ENCODE measurements around the gene PGGHG. TPM values are rescaled to one million over a fixed set of nuclear protein-coding genes. Genes with fewer than 3 reads are reported as not detected.
"Not testable (repeated sequence)": the region's sequence is repeated elsewhere in the genome, so short reads cannot be mapped to it uniquely, and the experiment has no call there.

PGGHG gene
- total RNA-seq, 1 experiment from 2014 or later = 69.0 TPM

- H3K36me3 ChIP-seq (replicated peaks; ENCODE audit: control insufficient read depth, insufficient read depth, low read length); H3K4me3 ChIP-seq (ENCODE audit: insufficient read depth, low read depth, low read length): not testable (repeated sequence)
- peaks cover 12% of the 10 kb centered on the region for H3K27me3 ChIP-seq (ENCODE audit: control insufficient read depth, insufficient read depth, low read length)
- DNase-seq = peak; percentile 69
Measured at GRCh38 chr11:286977-287820, 1.7 kb upstream of the PGGHG start.

GRCh38 chr11:287821-288477 lies 977 bp upstream of the PGGHG start:
- peaks cover 12% of the 10 kb centered on the region for H3K27me3 ChIP-seq (ENCODE audit: control insufficient read depth, insufficient read depth, low read length)
- H3K4me3 ChIP-seq (ENCODE audit: insufficient read depth, low read depth, low read length) = peak overlapping the region; percentile 54
- peaks cover under 1% of the 10 kb centered on the region for H3K36me3 ChIP-seq (replicated peaks; ENCODE audit: control insufficient read depth, insufficient read depth, low read length)
- DNase-seq = peak; percentile 82

GRCh38 chr11:289398-289711 lies 429 bp downstream of the PGGHG start:
- Histone ChIP-seq H3K27me3 (ENCODE audit: control insufficient read depth, insufficient read depth, low read length) (peaks cover 12% of the 10 kb centered on the region), H3K4me3 (ENCODE audit: insufficient read depth, low read depth, low read length) (peak overlapping the region; percentile 30)
- DNase-seq = no peak

GRCh38 chr11:289712-290620 lies 1.0 kb downstream of the PGGHG start:
- DNase-seq = peak; percentile 73
- Histone ChIP-seq H3K4me3 (ENCODE audit: insufficient read depth, low read depth, low read length) (peak overlapping the region; percentile 30), H3K36me3 (replicated peaks; ENCODE audit: control insufficient read depth, insufficient read depth, low read length) (peaks cover 2% of the 10 kb centered on the region), H3K27me3 (ENCODE audit: control insufficient read depth, insufficient read depth, low read length) (peaks cover 12% of the 10 kb centered on the region)

More at GRCh38 chr11:289398-289711, 429 bp downstream of the PGGHG start:
- H3K36me3 ChIP-seq (replicated peaks; ENCODE audit: control insufficient read depth, insufficient read depth, low read length) = peaks cover 2% of the 10 kb centered on the region

- peak; percentile 67 for DNase-seq
- Histone ChIP-seq H3K27me3 (ENCODE audit: control insufficient read depth, insufficient read depth, low read length) (peaks cover 12% of the 10 kb centered on the region), H3K36me3 (replicated peaks; ENCODE audit: control insufficient read depth, insufficient read depth, low read length) (peaks cover 2% of the 10 kb centered on the region), H3K4me3 (ENCODE audit: insufficient read depth, low read depth, low read length) (no peak overlapping the region)
Measured at GRCh38 chr11:290621-291231, 1.8 kb downstream of the PGGHG start.

GRCh38 chr11:291281-292210 lies 2.6 kb downstream of the PGGHG start:
- H3K36me3 ChIP-seq (replicated peaks; ENCODE audit: control insufficient read depth, insufficient read depth, low read length) = peaks cover 2% of the 10 kb centered on the region
- H3K27me3 ChIP-seq (ENCODE audit: control insufficient read depth, insufficient read depth, low read length) = peaks cover 12% of the 10 kb centered on the region
- peak; percentile 66 for DNase-seq
- H3K4me3 ChIP-seq (ENCODE audit: insufficient read depth, low read depth, low read length) = no peak overlapping the region

- peaks cover 11% of the 10 kb centered on the region for H3K27me3 ChIP-seq (ENCODE audit: control insufficient read depth, insufficient read depth, low read length)
- no peak overlapping the region for H3K4me3 ChIP-seq (ENCODE audit: insufficient read depth, low read depth, low read length)
- DNase-seq = peak; percentile 30
- peaks cover 2% of the 10 kb centered on the region for H3K36me3 ChIP-seq (replicated peaks; ENCODE audit: control insufficient read depth, insufficient read depth, low read length)
Measured at GRCh38 chr11:292211-293121, 3.5 kb downstream of the PGGHG start.

GRCh38 chr11:293271-293851 lies 4.4 kb downstream of the PGGHG start:
- Histone ChIP-seq H3K27me3 (ENCODE audit: control insufficient read depth, insufficient read depth, low read length) (peaks cover 2% of the 10 kb centered on the region), H3K36me3 (replicated peaks; ENCODE audit: control insufficient read depth, insufficient read depth, low read length) (peaks cover 2% of the 10 kb centered on the region), H3K4me3 (ENCODE audit: insufficient read depth, low read depth, low read length) (no peak overlapping the region)
- peak; percentile 33 for DNase-seq

GRCh38 chr11:293852-294661 lies 5.1 kb downstream of the PGGHG start:
- H3K36me3 ChIP-seq (replicated peaks; ENCODE audit: control insufficient read depth, insufficient read depth, low read length) = peaks cover 2% of the 10 kb centered on the region
- H3K27me3 ChIP-seq (ENCODE audit: control insufficient read depth, insufficient read depth, low read length) = no peaks in the 10 kb centered on the region
- peak; percentile 35 for DNase-seq
- no peak overlapping the region for H3K4me3 ChIP-seq (ENCODE audit: insufficient read depth, low read depth, low read length)

- Histone ChIP-seq H3K27me3 (ENCODE audit: control insufficient read depth, insufficient read depth, low read length) (no peaks in the 10 kb centered on the region), H3K4me3 (ENCODE audit: insufficient read depth, low read depth, low read length) (no peak overlapping the region), H3K36me3 (replicated peaks; ENCODE audit: control insufficient read depth, insufficient read depth, low read length) (peaks cover 2% of the 10 kb centered on the region)
- DNase-seq = peak; percentile 31
Measured at GRCh38 chr11:294780-295179, 5.9 kb downstream of the PGGHG start.

GRCh38 chr11:295351-296170 lies 6.6 kb downstream of the PGGHG start:
- H3K4me3 ChIP-seq (ENCODE audit: insufficient read depth, low read depth, low read length) = no peak overlapping the region
- DNase-seq = peak; percentile 44
- H3K27me3 ChIP-seq (ENCODE audit: control insufficient read depth, insufficient read depth, low read length) = no peaks in the 10 kb centered on the region
- peaks cover 2% of the 10 kb centered on the region for H3K36me3 ChIP-seq (replicated peaks; ENCODE audit: control insufficient read depth, insufficient read depth, low read length)
